ENCODE measurements around the gene SLF2. TPM values are rescaled to one million over a fixed set of nuclear protein-coding genes. Genes with fewer than 3 reads are reported as not detected.
A peak's percentile ranks its signal among the peaks of the same experiment; 100 is the strongest.

SLF2 gene
- total and polyA plus RNA-seq, 4 donors = 34.1 to 64.2 (median 41.9) TPM

DNA sequence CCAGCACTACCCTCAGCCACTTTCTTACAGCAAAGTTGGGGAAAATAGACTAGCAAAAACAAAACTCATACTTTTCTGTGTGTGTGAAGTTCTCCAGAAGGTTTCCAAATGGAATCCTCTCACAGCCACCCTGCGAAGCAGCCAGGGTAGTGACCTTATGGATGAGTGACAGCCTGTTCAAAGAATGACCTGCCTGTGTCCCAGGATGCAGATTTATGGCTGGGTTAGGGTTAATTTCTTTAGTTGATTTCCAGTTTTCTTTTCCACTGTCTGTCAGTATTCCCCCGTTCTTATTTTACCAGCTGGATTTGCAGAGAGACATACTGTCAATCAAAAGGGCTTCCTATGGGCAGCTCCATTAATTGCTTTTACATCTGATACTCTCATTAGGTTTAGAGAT lies 54.1 kb downstream of the SLF2 start:
- Histone ChIP-seq H3K36me3 (ENCODE audit: control insufficient read depth, insufficient read depth, low read length) (peaks cover 3% of the 10 kb centered on the region), H3K4me1 (ENCODE audit: control insufficient read depth, insufficient read depth, low read length) (peaks cover 20% of the 10 kb centered on the region), H3K9me3 (ENCODE audit: control insufficient read depth, insufficient read depth, low read length) (no peaks in the 10 kb centered on the region), H3K27me3 (ENCODE audit: control insufficient read depth, insufficient read depth, low read length) (no peaks in the 10 kb centered on the region), H3K4me3 (ENCODE audit: low read depth, low read length) (no peak overlapping the region), H3K27ac (ENCODE audit: low read depth, low read length) (no peak overlapping the region)
- no CpG with 5 or more reads among the region's 2 CpGs for WGBS (ENCODE audit: insufficient coverage)
- DNase-seq (ENCODE audit: low read depth in 4 of 6, low spot score in 6 of 6) = no peak

DNA sequence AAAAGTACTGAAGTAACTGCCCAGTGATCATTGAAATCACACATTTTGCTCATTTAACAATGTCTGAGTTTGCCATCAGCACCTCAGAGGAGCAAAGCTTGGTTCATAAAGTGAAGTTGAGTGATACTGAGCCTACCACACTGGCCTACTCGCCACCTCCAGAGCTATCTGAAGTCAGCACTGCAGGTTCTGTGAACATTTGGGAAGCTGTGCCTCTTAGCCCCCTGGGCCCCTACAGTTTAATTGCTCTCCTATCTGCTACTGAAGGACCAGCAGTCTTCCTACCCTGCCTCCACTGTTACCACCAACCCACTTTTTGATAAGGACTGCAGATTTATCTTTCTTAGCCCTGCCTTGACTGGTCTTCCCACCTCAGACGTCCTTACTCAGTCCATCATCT lies 54.6 kb downstream of the SLF2 start:
- Histone ChIP-seq H3K27me3 (ENCODE audit: control insufficient read depth, insufficient read depth, low read length) (no peaks in the 10 kb centered on the region), H3K27ac (ENCODE audit: low read depth, low read length) (no peak overlapping the region), H3K4me1 (ENCODE audit: control insufficient read depth, insufficient read depth, low read length) (peaks cover 23% of the 10 kb centered on the region), H3K4me3 (ENCODE audit: low read depth, low read length) (no peak overlapping the region), H3K9me3 (ENCODE audit: control insufficient read depth, insufficient read depth, low read length) (no peaks in the 10 kb centered on the region), H3K36me3 (ENCODE audit: control insufficient read depth, insufficient read depth, low read length) (peaks cover 3% of the 10 kb centered on the region)
- DNase-seq (ENCODE audit: low read depth in 4 of 6, low spot score in 6 of 6) = no peak
- WGBS (ENCODE audit: insufficient coverage) = 79% methylated on average over 2 of the region's 2 CpGs

DNA sequence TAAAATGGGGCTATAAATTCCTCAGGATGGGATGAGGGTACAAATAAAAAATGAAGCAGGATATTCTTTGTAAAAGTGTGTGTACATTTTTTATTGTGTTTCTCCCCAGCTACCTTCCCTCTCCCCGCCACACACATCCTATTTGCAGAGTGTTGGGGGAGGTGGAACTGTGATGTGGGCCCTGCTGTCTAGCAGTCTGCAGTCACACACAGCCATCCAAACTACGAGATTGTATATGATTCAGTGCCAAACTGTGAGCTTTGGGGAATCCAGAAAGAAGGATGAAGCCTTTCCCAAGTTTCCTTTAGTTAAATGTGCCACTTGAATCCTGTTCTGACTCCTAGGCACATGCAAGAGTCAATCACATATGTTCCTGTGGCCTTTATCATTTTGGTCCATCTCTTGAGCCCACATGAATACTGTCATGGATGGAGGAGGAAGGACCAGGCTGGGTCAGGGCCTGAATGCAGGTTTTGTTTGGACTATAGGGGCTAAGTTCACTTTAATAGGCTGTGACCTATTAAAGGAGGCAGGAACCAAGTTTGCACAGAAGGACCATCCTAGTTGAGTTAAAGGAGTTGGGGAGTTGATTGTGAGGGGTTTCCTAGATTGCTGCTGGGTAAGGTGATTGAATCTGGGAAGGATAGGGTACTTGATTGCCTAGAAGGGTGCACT lies 55.4 kb downstream of the SLF2 start:
- no peaks in the 10 kb centered on the region for H3K9me3 ChIP-seq (ENCODE audit: control insufficient read depth, insufficient read depth, low read length)
- H3K4me3 ChIP-seq (ENCODE audit: low read depth, low read length) = no peak overlapping the region
- WGBS (ENCODE audit: insufficient coverage) = 100% methylated on average over 1 of the region's 2 CpGs
- H3K27me3 ChIP-seq (ENCODE audit: control insufficient read depth, insufficient read depth, low read length) = no peaks in the 10 kb centered on the region
- H3K36me3 ChIP-seq (ENCODE audit: control insufficient read depth, insufficient read depth, low read length) = peaks cover 10% of the 10 kb centered on the region
- peak in 1 of 6 donors; percentile 51 for DNase-seq (ENCODE audit: low read depth in 4 of 6, low spot score in 6 of 6)
- H3K4me1 ChIP-seq (ENCODE audit: control insufficient read depth, insufficient read depth, low read length) = peaks cover 23% of the 10 kb centered on the region
- H3K27ac ChIP-seq (ENCODE audit: low read depth, low read length) = no peak overlapping the region

DNA sequence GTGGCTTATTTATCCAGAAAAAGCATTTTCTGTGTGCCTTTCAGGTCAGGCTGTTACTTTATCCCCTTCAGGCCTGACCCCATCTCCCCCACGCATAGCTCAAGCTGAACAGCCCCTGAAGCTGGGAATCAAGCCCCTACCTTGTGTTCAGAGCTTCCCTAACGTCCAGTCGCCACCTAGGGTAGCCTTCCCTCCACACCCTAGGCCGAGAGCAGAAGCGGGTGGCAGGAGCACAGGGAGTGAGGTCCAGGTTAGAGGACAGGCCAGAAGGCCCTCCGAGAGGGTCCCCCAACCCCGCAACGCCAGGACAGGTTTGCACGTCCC lies 56.1 kb downstream of the SLF2 start:
- Histone ChIP-seq H3K27me3 (ENCODE audit: control insufficient read depth, insufficient read depth, low read length) (no peaks in the 10 kb centered on the region), H3K27ac (ENCODE audit: low read depth, low read length) (no peak overlapping the region), H3K4me1 (ENCODE audit: control insufficient read depth, insufficient read depth, low read length) (peaks cover 23% of the 10 kb centered on the region), H3K9me3 (ENCODE audit: control insufficient read depth, insufficient read depth, low read length) (no peaks in the 10 kb centered on the region), H3K4me3 (ENCODE audit: low read depth, low read length) (peak overlapping the region; percentile 30), H3K36me3 (ENCODE audit: control insufficient read depth, insufficient read depth, low read length) (peaks cover 16% of the 10 kb centered on the region)
- WGBS (ENCODE audit: insufficient coverage) = 14% methylated on average over 8 of the region's 9 CpGs
- DNase-seq (ENCODE audit: low read depth in 4 of 6, low spot score in 6 of 6) = no peak

DNA sequence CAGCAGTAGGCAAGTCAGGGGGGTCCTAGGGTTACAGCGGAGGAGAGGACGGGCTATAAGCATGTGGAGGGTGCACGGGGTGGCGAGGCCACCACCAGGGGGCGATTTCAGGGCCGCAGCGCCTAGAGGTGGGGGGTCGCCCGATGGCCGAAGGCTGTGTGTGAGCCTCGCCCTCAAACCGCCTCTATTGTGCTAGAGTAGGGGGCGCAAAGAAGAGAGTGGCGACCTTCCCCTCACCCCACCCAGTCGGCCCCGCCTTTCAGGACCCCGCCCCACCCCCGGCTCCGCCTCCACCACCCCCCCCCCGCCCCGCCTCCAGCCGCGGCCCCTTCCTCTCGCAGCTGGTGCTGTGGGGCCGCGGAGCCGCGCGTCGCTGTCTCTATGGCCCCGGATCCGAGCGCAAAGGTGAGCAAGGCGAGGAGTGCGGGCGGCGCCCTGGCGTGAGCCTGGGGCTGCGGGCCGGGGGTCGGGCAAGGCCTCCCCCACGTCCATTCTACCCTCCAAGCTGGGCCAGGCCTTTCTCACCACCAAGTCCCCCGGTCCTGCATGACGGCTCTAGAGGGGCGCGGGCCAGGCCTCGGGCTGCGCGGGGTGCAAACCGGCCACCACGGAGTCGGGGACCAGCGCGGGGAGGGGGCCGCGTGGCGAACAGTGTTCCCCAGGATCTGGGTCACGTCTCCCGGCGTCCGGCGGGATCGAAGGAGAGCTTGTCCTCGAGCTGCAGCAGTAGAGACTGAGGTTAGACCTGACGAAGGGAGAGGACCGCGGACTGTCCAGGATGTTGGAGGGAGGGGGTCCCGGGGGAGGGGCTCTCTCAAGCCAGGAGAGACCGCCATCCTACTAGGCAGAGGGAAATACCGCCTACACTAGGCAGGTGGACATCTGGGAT lies 56.7 kb downstream of the SLF2 start, which contains the start of gene SEMA4G:
TSS of gene SEMA4G (plus strand) at position 318 of the 889 bp plus-strand sequence. CDS start 3,409 bp downstream, outside the sequence.
- Histone ChIP-seq H3K36me3 (ENCODE audit: control insufficient read depth, insufficient read depth, low read length) (peaks cover 21% of the 10 kb centered on the region), H3K9me3 (ENCODE audit: control insufficient read depth, insufficient read depth, low read length) (no peaks in the 10 kb centered on the region), H3K27ac (ENCODE audit: low read depth, low read length) (no peak within 1 kb of the TSS), H3K4me1 (ENCODE audit: control insufficient read depth, insufficient read depth, low read length) (peaks cover 23% of the 10 kb centered on the region), H3K4me3 (ENCODE audit: low read depth, low read length) (peak within 1 kb of the TSS; percentile 30), H3K27me3 (ENCODE audit: control insufficient read depth, insufficient read depth, low read length) (no peaks in the 10 kb centered on the region)
- WGBS (ENCODE audit: insufficient coverage) = 0% methylated on average over 51 of the region's 70 CpGs
- DNase-seq (ENCODE audit: low read depth in 4 of 6, low spot score in 6 of 6) = peak; percentile 15 to 87 (median 39)

DNA sequence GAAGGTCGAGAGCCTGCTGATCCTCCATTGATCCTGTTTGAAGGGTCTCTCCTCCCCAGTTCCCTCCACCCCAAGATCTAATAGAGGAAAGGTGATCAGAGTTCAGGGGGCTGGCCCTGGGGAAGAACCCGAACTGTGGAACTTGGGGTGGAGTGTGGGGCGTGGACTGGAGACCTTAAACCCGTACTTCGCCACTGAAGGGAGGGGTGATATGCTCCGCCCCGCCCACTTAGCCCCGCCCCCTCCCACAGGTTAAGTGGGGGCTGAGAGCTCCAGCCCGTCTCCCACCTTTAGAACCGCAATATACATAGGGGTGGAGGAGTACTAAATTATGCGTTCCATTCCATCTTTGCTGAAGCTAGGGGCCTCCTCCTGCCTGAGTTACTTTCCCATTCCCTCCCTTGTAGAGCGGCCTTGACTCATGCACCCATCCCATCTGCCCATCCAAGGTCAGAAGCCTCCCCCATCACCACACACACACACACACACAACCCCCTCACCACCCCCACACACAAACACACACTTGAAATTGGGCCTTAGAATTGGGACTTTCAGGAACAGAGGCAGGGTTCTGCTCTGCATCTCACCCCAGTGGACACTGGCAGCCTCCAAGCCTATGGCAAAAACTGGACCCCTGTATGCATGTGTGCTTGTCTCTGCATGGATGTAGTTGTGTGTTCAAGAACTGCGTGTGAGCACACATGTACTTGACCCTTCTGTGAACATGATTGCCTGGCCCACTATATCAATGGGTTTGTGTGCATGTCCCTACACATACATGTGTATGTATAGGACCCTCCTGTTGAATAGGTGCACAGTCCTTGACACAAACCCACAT lies 57.5 kb downstream of the SLF2 start:
- H3K4me1 ChIP-seq (ENCODE audit: control insufficient read depth, insufficient read depth, low read length) = peaks cover 23% of the 10 kb centered on the region
- H3K27ac ChIP-seq (ENCODE audit: low read depth, low read length) = no peak overlapping the region
- no peaks in the 10 kb centered on the region for H3K27me3 ChIP-seq (ENCODE audit: control insufficient read depth, insufficient read depth, low read length)
- DNase-seq (ENCODE audit: low read depth in 4 of 6, low spot score in 6 of 6) = peak in 2 of 6 donors; percentile 38 to 63
- peaks cover 21% of the 10 kb centered on the region for H3K36me3 ChIP-seq (ENCODE audit: control insufficient read depth, insufficient read depth, low read length)
- peak overlapping the region; percentile 30 for H3K4me3 ChIP-seq (ENCODE audit: low read depth, low read length)
- WGBS (ENCODE audit: insufficient coverage) = no CpG with 5 or more reads among the region's 13 CpGs
- no peaks in the 10 kb centered on the region for H3K9me3 ChIP-seq (ENCODE audit: control insufficient read depth, insufficient read depth, low read length)

DNA sequence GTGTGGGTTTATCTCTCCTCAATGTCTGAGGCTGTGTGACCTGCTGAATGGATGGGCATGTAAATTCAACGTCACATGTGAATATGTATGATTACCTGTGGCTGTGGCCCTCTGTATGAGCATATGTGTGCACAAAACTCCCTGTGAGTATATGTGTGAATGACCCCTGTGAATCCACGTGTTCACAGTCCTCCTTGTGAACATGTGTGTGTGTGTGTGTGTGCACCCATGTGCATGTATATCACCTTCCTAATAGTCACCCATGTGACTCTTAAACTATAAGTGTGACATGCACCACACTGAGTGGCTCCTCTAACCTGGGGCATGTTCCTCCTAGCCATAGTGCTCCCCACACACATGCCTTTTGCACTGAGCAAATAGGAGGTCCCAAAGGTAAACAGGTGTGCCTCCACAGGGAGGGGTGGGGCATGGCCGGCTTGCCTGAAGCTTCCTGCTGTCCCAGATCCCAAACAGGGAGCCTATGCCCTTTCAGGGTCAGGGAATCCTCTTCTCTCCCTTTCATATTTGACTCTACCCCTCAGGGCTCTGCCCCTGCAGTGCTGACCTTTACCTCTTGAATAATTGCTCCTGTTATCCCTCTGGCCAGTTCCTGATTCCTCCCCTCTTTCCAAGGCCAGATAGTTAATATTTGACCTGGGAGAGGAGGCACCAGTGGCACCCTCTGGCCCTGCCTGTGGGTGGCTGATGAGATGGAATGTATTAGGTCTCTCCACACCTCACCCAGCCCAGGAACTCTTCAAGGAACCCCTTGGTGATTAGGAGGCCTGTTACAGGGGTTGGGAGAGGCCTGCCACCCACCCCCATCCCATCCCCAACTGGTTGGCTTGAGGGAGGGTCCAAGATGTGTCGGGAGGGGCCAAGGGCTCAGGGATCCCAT lies 58.4 kb downstream of the SLF2 start:
- H3K27me3 ChIP-seq (ENCODE audit: control insufficient read depth, insufficient read depth, low read length) = no peaks in the 10 kb centered on the region
- no peak overlapping the region for H3K27ac ChIP-seq (ENCODE audit: low read depth, low read length)
- H3K4me3 ChIP-seq (ENCODE audit: low read depth, low read length) = no peak overlapping the region
- H3K4me1 ChIP-seq (ENCODE audit: control insufficient read depth, insufficient read depth, low read length) = peaks cover 23% of the 10 kb centered on the region
- DNase-seq (ENCODE audit: low read depth in 4 of 6, low spot score in 6 of 6) = no peak
- WGBS (ENCODE audit: insufficient coverage) = 69% methylated on average over 3 of the region's 4 CpGs
- no peaks in the 10 kb centered on the region for H3K9me3 ChIP-seq (ENCODE audit: control insufficient read depth, insufficient read depth, low read length)
- H3K36me3 ChIP-seq (ENCODE audit: control insufficient read depth, insufficient read depth, low read length) = peaks cover 20% of the 10 kb centered on the region

DNA sequence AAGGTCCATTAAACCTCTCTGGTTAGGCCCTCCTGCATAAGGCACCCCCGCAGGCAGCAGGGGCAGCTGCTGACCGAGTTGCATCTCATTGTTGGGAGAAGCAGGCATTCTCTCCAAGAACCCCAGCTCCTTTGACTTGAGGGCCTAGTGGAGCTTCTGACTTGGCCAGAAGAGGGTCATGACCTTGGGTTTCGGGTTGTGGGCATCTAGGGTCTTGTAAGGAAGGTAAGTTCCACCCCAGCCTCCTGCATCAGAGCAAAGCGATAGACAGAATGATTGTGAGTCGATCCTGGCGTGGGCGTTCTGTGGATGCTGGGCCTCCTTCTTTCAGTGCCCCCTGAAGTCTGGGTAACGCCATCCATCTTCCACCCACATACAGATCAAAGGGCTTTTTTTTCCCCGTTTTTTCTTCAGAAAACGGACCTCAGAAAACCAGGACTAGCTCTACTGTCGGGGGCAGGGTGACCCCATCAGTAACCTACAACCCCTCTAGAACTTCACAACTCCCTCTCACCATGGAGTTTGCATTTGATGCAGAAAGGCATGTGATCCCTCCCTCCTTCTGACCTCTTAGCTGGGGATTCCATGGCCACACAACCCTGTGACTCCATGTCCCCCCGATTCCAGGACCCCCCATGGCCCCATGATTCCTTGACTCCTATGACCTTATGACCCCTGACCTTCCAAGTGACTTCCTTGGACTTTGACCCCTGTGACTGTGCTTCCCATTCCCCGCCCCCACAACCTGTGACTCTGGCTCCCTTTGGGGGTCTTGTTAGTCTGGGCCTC lies 59.5 kb downstream of the SLF2 start:
- DNase-seq (ENCODE audit: low read depth in 4 of 6, low spot score in 6 of 6) = no peak
- Histone ChIP-seq H3K27me3 (ENCODE audit: control insufficient read depth, insufficient read depth, low read length) (no peaks in the 10 kb centered on the region), H3K9me3 (ENCODE audit: control insufficient read depth, insufficient read depth, low read length) (no peaks in the 10 kb centered on the region), H3K27ac (ENCODE audit: low read depth, low read length) (no peak overlapping the region), H3K36me3 (ENCODE audit: control insufficient read depth, insufficient read depth, low read length) (peaks cover 23% of the 10 kb centered on the region), H3K4me3 (ENCODE audit: low read depth, low read length) (no peak overlapping the region), H3K4me1 (ENCODE audit: control insufficient read depth, insufficient read depth, low read length) (peaks cover 23% of the 10 kb centered on the region)
- 62% methylated on average over 10 of the region's 13 CpGs for WGBS (ENCODE audit: insufficient coverage)
